Measurements from ENCODE around the gene SNX30. TPM values are rescaled to one million over a fixed set of nuclear protein-coding genes. Genes with fewer than 3 reads are reported as not detected.

Gene SNX30
- total RNA-seq, 2 experiments from 2014 or later: 13.5 to 19.8 TPM

- Histone ChIP-seq H3K79me2 (ENCODE audit: insufficient read depth, low read depth, low read length) (no peaks in the 10 kb centered on the region), H3K9me2 (ENCODE audit: insufficient read depth, low read length) (no peaks in the 10 kb centered on the region), H3K4me2 (ENCODE audit: low read length) (no peak overlapping the region), H3K4me3 (ENCODE audit: low read depth, low read length, poor library complexity, severe bottlenecking) (no peak overlapping the region), H2AFZ (ENCODE audit: low read length) (no peak overlapping the region), H3K4me1 (ENCODE audit: insufficient read depth, low read length, poor library complexity, severe bottlenecking) (peaks cover 5% of the 10 kb centered on the region), H3K36me3 (ENCODE audit: insufficient read depth, low read length) (peaks cover 10% of the 10 kb centered on the region; the same call in 1 of the 2 replicates), H3K9me3 (ENCODE audit: low read length) (no peaks in the 10 kb centered on the region), H3K27ac (ENCODE audit: low read depth, low read length, poor library complexity, severe bottlenecking) (no peak overlapping the region), H4K20me1 (ENCODE audit: insufficient read depth, low read length) (no peaks in the 10 kb centered on the region)
- no TSS peak for BruUV-seq (replicated peaks)
- CTCF ChIA-PET (ENCODE audit: unreplicated experiment): interaction anchor here (1.3 kb wide), 1 partner anchor 61 kb away, joined by 4 read pairs; no protein-coding TSS in a partner anchor
- no peak for DNase-seq (ENCODE audit: low spot score)
- intact Hi-C loops (cut with micrococcal nuclease; ENCODE audit: unreplicated experiment): no loop called here
- no peak for TF ChIP-seq EZH2phosphoT487 (IDR thresholded peaks at IDR 0.05; ENCODE audit: borderline replicate concordance, low read depth, low read length)
- POLR2A ChIA-PET: interaction anchor here (0.5 kb wide), 1 partner anchor 1054 kb away, joined by 4 read pairs; no protein-coding TSS in a partner anchor
Measured at GRCh38 chr9:112842555-112842954, 92.0 kb downstream of the SNX30 start.

DNA sequence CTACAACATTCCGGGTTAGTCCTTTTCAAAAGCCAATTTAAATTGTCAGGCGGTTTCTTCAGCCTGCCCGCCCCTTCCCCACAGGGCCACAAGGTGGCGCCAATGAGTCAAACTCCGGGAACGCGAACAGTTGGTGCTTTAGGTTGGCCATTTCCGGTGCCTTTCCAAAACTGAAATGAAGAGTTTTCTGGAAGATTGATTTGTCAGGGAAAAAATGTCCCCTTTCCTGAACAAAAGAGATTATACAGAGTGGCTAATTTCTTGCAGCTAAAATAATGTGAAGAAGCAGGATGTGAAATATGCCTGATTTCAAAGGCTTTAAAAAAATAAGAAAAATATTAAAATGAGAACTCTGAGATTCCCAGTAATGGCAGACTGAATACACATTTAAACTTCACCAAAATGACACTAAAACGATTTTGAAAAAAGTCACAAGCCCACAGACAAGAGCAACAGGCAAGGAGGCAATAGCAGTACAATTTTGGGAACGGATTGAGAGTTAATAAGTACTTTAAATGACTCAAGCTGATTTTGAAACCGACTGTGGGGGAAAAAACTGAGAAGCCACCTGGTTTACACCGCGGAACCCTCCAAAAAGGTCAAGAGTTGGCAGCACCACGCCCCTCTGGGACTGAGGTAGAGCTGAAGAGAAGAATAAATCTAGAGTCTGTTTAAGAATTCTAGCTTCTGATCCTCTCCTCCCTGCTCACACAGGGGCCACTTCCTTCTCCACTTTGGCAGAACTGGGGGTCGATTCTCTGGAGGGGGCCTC is 94.4 kb downstream of the SNX30 start:
- no peaks in the 10 kb centered on the region for H3K9me2 ChIP-seq (ENCODE audit: insufficient read depth, low read length)
- ChIA-PET CTCF (ENCODE audit: unreplicated experiment) (interaction anchor here (1.3 kb wide), 1 partner anchor 58 kb away, joined by 5 read pairs; no protein-coding TSS in a partner anchor), POLR2A (interaction anchor here (1.0 kb wide), 1 partner anchor 859 kb away, joined by 3 read pairs; no protein-coding TSS in a partner anchor)
- H2AFZ ChIP-seq (ENCODE audit: low read length): peak overlapping the region; percentile 8; the same call in 1 of the 2 replicates
- no peak for TF ChIP-seq EZH2phosphoT487 (IDR thresholded peaks at IDR 0.05; ENCODE audit: borderline replicate concordance, low read depth, low read length)
- TF ChIP-seq, protein P1, sequence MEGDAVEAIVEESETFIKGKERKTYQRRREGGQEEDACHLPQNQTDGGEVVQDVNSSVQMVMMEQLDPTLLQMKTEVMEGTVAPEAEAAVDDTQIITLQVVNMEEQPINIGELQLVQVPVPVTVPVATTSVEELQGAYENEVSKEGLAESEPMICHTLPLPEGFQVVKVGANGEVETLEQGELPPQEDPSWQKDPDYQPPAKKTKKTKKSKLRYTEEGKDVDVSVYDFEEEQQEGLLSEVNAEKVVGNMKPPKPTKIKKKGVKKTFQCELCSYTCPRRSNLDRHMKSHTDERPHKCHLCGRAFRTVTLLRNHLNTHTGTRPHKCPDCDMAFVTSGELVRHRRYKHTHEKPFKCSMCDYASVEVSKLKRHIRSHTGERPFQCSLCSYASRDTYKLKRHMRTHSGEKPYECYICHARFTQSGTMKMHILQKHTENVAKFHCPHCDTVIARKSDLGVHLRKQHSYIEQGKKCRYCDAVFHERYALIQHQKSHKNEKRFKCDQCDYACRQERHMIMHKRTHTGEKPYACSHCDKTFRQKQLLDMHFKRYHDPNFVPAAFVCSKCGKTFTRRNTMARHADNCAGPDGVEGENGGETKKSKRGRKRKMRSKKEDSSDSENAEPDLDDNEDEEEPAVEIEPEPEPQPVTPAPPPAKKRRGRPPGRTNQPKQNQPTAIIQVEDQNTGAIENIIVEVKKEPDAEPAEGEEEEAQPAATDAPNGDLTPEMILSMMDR (conservative IDR thresholded peaks at IDR 0.05; ENCODE audit: low read length): peak; percentile 100
- H3K79me2 ChIP-seq (ENCODE audit: insufficient read depth, low read depth, low read length): no peaks in the 10 kb centered on the region
- peak overlapping the region; percentile 11; the same call in 1 of the 2 replicates for H3K4me2 ChIP-seq (ENCODE audit: low read length)
- H3K9me3 ChIP-seq (ENCODE audit: low read length): no peaks in the 10 kb centered on the region
- H4K20me1 ChIP-seq (ENCODE audit: insufficient read depth, low read length): no peaks in the 10 kb centered on the region
- no peak overlapping the region for H3K27ac ChIP-seq (ENCODE audit: low read depth, low read length, poor library complexity, severe bottlenecking)
- H3K36me3 ChIP-seq (ENCODE audit: insufficient read depth, low read length): no peaks in the 10 kb centered on the region
- BruUV-seq (replicated peaks): no TSS peak
- peaks cover 5% of the 10 kb centered on the region for H3K4me1 ChIP-seq (ENCODE audit: insufficient read depth, low read length, poor library complexity, severe bottlenecking)
- no peak overlapping the region for H3K4me3 ChIP-seq (ENCODE audit: low read depth, low read length, poor library complexity, severe bottlenecking)
- intact Hi-C loops (cut with micrococcal nuclease; ENCODE audit: unreplicated experiment): loop anchor here (1.0 kb wide), 1 partner anchor 58 kb away; no protein-coding TSS in a partner anchor
- DNase-seq (ENCODE audit: low spot score): peak; percentile 63

GRCh38 chr9:112846528-112847488 is 96.2 kb downstream of the SNX30 start:
- no peak overlapping the region for H3K27ac ChIP-seq (ENCODE audit: low read depth, low read length, poor library complexity, severe bottlenecking)
- H3K79me2 ChIP-seq (ENCODE audit: insufficient read depth, low read depth, low read length): no peaks in the 10 kb centered on the region
- H3K9me2 ChIP-seq (ENCODE audit: insufficient read depth, low read length): no peaks in the 10 kb centered on the region
- DNase-seq (ENCODE audit: low spot score): no peak
- no peaks in the 10 kb centered on the region for H3K9me3 ChIP-seq (ENCODE audit: low read length)
- no peak overlapping the region for H3K4me3 ChIP-seq (ENCODE audit: low read depth, low read length, poor library complexity, severe bottlenecking)
- no peak overlapping the region for H2AFZ ChIP-seq (ENCODE audit: low read length)
- no TSS peak for BruUV-seq (replicated peaks)
- peaks cover 5% of the 10 kb centered on the region for H3K4me1 ChIP-seq (ENCODE audit: insufficient read depth, low read length, poor library complexity, severe bottlenecking)
- TF ChIP-seq, protein P1 (conservative IDR thresholded peaks at IDR 0.05; ENCODE audit: low read length): no peak
- no peak for TF ChIP-seq EZH2phosphoT487 (IDR thresholded peaks at IDR 0.05; ENCODE audit: borderline replicate concordance, low read depth, low read length)
- no peaks in the 10 kb centered on the region for H3K36me3 ChIP-seq (ENCODE audit: insufficient read depth, low read length)
- H4K20me1 ChIP-seq (ENCODE audit: insufficient read depth, low read length): no peaks in the 10 kb centered on the region
- intact Hi-C loops (cut with micrococcal nuclease; ENCODE audit: unreplicated experiment): no loop called here
- ChIA-PET POLR2A (interaction anchor here (1.0 to 1.4 kb wide), 2 partner anchors 11 to 30 kb away, joined by 3 read pairs; no protein-coding TSS in a partner anchor), CTCF (ENCODE audit: unreplicated experiment) (interaction anchor here (0.8 kb wide), 1 partner anchor 33 kb away, joined by 3 read pairs; no protein-coding TSS in a partner anchor)
- no peak overlapping the region for H3K4me2 ChIP-seq (ENCODE audit: low read length)
